H7 (cell line): ENCODE measurements around the gene AKAP6. TPM values are rescaled to one million over a fixed set of nuclear protein-coding genes. Genes with fewer than 3 reads are reported as not detected.

Source experiments
- DNase-seq: peaks from one replicate; pipeline ENCODE4 v3.0.0; 2012
- H3K27me3 ChIP-seq: 2 replicates; pipeline ENCODE4 v1.6.0; 2011; ENCODE audit warnings: mild to moderate bottlenecking, low read length; ENCODE audit not compliant: control insufficient read depth, insufficient read depth
- H3K36me3 ChIP-seq: replicated peaks from 2 replicates; pipeline ENCODE4 v1.5.1; 2011; ENCODE audit warnings: low read length; ENCODE audit not compliant: control insufficient read depth, insufficient read depth
- H3K4me3 ChIP-seq: 2 replicates; pipeline ENCODE4 v1.5.1; 2011; ENCODE audit warnings: low read depth, mild to moderate bottlenecking, control low read depth, low read length, moderate library complexity; ENCODE audit not compliant: insufficient read depth
- total RNA-seq: library from RNA; depleted of rRNA; stranded (reverse); fragments of >200 nt; shearing (Covaris generic); gene quantifications from 2 replicates; pipeline ENCODE4 v1.2.3, GENCODE V29; 2014

Gene AKAP6
- total RNA-seq, 1 experiment from 2014 or later: 0.28 TPM

DNA sequence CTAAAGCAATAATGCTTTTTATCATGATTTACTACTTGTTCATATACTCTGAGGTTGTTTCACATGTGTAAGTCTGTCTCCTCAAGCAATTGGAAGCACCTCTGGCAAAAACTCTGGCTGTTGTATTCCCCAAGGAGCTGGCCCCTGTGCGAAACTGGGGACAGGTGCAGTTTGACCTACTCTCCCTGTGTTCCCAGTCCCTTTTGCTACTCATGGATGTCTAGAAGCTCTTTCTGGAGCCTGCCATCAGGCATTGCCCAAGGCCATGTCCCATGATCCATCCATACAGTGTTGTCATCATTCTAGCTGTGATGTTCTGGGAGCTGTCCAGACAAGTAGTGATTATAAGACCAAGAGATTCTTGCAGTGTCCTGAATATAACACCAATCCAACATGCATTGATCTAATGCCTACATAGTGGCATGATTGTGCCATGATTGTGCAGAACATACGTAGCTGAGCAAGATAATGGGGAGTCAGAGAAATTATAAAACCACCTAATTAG lies 14.9 kb downstream of the AKAP6 start:
- Histone ChIP-seq H3K36me3 (no peaks in the 10 kb centered on the region), H3K27me3 (no peaks in the 10 kb centered on the region), H3K4me3 (no peak overlapping the region)
- no peak for DNase-seq

GRCh38 chr14:32345311-32345791 lies 16.3 kb downstream of the AKAP6 start:
- no peak for DNase-seq
- Histone ChIP-seq H3K4me3 (no peak overlapping the region), H3K27me3 (no peaks in the 10 kb centered on the region), H3K36me3 (no peaks in the 10 kb centered on the region)

DNA sequence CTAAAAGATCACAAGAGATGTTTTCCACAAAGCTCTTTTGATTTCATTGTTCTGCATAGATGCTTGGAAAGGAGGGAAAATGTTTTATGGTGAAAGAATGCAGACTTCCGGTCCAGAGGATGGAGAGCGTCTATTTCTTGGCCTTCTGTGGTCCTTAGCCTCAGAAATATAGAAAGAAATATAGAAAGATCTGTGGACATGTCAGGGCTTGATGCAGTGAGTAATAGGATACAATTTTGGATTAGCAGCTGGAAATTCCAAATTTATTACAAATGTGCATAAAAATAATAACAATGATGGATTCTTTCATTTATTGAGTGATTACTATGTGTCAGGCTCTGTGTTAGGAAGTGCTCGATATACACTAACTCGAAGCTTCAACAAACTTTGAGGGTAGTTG lies 20.2 kb downstream of the AKAP6 start:
- DNase-seq: no peak
- Histone ChIP-seq H3K4me3 (no peak overlapping the region), H3K27me3 (no peaks in the 10 kb centered on the region)

DNA sequence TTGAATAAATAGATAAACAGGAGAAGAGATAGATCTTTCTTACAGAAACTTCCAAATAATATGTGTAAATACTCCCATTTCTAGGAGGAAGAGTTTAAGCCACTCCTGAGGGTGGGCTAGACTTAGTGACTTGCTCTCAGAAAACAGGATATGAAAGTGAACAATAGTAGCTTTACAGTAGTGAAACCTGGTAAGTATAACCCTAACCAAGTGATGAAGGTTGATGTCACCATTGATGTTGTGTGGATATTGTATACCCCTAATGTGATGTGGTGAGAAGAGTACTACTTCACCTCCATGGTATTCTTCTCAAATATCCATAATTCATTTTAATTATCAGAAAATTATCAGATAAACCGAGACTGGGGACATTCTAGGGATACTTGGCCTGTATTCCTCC lies 20.9 kb downstream of the AKAP6 start:
- no peak for DNase-seq
- no peaks in the 10 kb centered on the region for H3K36me3 ChIP-seq
- H3K27me3 ChIP-seq: no peaks in the 10 kb centered on the region
- H3K4me3 ChIP-seq: no peak overlapping the region

More for the DNA sequence above, 20.2 kb downstream of the AKAP6 start:
- no peaks in the 10 kb centered on the region for H3K36me3 ChIP-seq

DNA sequence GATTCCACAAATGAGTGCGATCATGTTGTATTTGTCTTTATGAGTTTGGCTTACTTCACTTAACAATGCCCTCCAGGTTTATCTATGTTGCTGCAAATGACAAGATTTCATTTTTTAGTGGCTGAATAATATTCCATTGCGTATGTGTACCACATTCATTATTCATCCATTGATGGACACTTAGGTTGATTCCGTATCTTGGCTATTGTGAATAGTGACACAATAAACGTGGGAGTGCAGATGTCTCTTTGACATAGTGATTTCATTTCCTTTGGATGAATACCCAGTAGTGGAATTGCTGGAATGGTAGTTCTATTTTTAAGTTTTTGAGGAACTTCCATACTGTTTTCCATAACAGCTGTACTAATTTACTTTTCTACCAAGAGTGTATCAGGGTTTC lies 23.5 kb downstream of the AKAP6 start:
- DNase-seq: no peak
- Histone ChIP-seq H3K27me3 (no peaks in the 10 kb centered on the region), H3K36me3 (no peaks in the 10 kb centered on the region), H3K4me3 (no peak overlapping the region)

DNA sequence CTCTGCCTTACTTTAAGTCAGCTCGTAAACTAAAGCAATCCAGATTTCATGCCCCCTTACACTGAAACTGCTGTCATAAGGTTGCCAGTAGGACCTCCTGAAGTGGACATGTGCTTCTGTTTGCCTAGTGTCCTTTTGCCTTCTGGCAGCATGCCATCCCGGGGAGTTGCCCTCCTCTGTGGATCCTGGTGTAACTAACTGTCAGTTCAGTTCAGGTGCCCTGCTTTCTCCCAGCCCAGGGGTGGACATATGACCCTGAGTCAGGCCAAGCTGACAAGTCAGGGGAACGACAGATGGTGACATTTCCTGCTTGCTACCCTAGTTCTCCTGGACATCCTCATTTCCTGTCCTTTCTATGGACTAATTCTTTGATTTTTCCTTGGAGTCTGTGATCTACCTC lies 25.6 kb downstream of the AKAP6 start:
- DNase-seq: no peak
- Histone ChIP-seq H3K4me3 (no peak overlapping the region), H3K36me3 (no peaks in the 10 kb centered on the region), H3K27me3 (no peaks in the 10 kb centered on the region)

GRCh38 chr14:32358781-32359180 lies 29.7 kb downstream of the AKAP6 start:
- DNase-seq: peak; percentile 29

GRCh38 chr14:32361674-32362073 lies 32.6 kb downstream of the AKAP6 start:
- Histone ChIP-seq H3K27me3 (no peaks in the 10 kb centered on the region), H3K36me3 (no peaks in the 10 kb centered on the region), H3K4me3 (no peak overlapping the region)
- no peak for DNase-seq

More at GRCh38 chr14:32358781-32359180, 29.7 kb downstream of the AKAP6 start:
- Histone ChIP-seq H3K36me3 (no peaks in the 10 kb centered on the region), H3K4me3 (no peak overlapping the region), H3K27me3 (no peaks in the 10 kb centered on the region)

GRCh38 chr14:32363761-32364160 lies 34.7 kb downstream of the AKAP6 start:
- Histone ChIP-seq H3K4me3 (no peak overlapping the region), H3K27me3 (no peaks in the 10 kb centered on the region), H3K36me3 (no peaks in the 10 kb centered on the region)
- DNase-seq: no peak

- no peak for DNase-seq
- no peak overlapping the region for H3K4me3 ChIP-seq
- H3K36me3 ChIP-seq: no peaks in the 10 kb centered on the region
- no peaks in the 10 kb centered on the region for H3K27me3 ChIP-seq
Measured at GRCh38 chr14:32364941-32365340, 35.8 kb downstream of the AKAP6 start.

DNA sequence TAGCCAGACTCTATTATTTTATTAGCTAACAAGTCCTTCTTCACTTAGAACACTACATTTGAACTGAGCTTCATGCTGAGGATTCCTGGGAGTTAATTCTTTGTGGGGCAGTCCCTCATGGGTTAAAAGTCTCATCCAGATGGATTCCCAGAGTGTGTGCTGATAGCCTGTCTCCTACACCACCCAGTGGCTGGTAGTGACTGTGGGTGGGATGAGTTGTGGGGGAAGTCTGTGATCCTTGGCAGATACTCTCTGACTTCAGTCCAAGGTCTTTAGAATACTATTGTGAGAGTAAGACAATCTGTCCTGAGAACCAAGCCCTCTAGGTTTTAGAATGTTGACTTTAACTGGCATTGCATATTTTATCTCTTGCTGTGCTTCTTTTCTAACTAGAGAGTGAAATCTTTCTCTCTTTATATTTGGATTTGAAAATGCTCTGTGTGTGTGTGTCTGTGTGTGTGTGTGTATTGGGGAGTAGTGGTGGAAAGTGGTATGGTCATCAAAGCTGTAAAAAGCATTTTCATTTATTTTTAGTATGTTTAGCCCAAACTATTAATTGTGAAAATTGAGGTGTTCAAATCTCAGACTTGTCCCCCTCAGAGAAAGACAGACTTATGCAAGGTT lies 37.3 kb downstream of the AKAP6 start:
- no peaks in the 10 kb centered on the region for H3K36me3 ChIP-seq
- H3K4me3 ChIP-seq: no peak overlapping the region
- DNase-seq: no peak
- H3K27me3 ChIP-seq: no peaks in the 10 kb centered on the region

- Histone ChIP-seq H3K36me3 (no peaks in the 10 kb centered on the region), H3K27me3 (no peaks in the 10 kb centered on the region), H3K4me3 (no peak overlapping the region)
- no peak for DNase-seq
Measured at GRCh38 chr14:32366986-32367385, 37.9 kb downstream of the AKAP6 start.

DNA sequence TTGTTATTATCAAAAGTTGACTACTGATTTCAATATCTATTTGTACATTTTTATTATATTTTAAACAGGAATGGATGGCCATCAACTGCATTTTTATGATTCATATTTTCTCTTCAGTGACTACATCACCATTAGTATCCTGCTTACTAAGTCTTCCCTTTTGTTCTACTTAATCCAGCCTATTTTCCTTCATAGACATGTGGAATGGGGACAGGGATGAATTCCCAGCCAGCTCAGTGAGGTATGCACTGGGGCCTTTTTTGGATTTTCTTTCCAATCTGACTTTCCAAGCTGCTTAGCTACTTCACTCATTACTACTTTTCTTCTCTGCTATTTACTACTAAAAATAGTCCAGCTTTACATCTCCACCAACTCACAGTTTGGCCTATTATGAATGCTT lies 38.4 kb downstream of the AKAP6 start:
- Histone ChIP-seq H3K4me3 (no peak overlapping the region), H3K36me3 (no peaks in the 10 kb centered on the region), H3K27me3 (no peaks in the 10 kb centered on the region)
- DNase-seq: no peak

- Histone ChIP-seq H3K4me3 (no peak overlapping the region), H3K27me3 (no peaks in the 10 kb centered on the region), H3K36me3 (no peaks in the 10 kb centered on the region)
- no peak for DNase-seq
Measured at GRCh38 chr14:32368107-32368506, 39.0 kb downstream of the AKAP6 start.

DNA sequence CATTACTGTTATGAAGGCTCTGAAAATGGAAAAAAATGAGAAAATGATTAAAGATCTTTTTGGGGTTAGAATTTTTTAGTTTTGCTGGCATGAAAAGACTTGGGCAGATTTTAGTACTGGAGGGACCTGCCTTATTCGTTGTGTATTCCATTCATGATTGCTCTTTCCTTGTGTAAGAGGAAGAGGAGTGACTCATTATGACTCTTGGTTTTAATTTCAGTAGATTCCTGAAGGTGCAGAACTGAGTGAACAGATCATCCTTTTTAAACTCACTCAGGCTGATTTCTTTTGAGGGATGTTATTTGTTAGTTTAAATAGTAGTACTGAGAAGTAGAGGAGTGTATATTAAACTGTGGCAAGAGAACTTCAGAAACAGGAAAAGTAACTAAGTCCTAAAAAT lies 41.6 kb downstream of the AKAP6 start:
- no peaks in the 10 kb centered on the region for H3K36me3 ChIP-seq
- DNase-seq: no peak
- no peaks in the 10 kb centered on the region for H3K27me3 ChIP-seq
- no peak overlapping the region for H3K4me3 ChIP-seq

DNA sequence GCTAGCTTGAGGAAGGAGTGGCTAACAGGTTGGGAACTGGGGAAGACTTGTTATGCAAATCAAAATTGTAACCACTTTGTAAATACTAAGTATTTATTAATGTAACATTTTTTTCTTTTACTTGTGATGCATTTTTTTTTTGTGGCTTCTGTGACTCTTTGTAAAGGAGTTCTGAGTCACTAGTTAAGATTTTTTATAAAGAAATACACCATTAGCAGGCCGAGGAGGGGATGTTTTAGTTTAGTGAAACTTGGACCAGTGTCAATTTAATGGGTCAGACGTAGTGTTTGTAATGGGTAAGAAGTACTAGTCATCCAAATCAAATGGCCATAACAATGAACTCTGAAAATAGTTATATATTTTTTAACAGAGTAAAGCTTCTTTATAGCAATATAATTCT lies 43.1 kb downstream of the AKAP6 start:
- DNase-seq: no peak
- Histone ChIP-seq H3K27me3 (no peaks in the 10 kb centered on the region), H3K36me3 (no peaks in the 10 kb centered on the region), H3K4me3 (no peak overlapping the region)
